H1 (cell line): ENCODE results near the gene BAZ1B. TPM values are rescaled to one million over a fixed set of nuclear protein-coding genes. Genes with fewer than 3 reads are reported as not detected.
A peak's percentile ranks its signal among the peaks of the same experiment; 100 is the strongest.

Experiments used
- CTCF ChIA-PET: fragments of 300-600 bp; sonication (Branson Sonifier 250); formaldehyde crosslinking; loops from one replicate; lab custom pipeline; 2021; ENCODE audit not compliant: partially characterized antibody; lab: Charles Lee
- POLR2A ChIA-PET: fragments of 300-600 bp; sonication (Branson Sonifier 250); formaldehyde crosslinking; loops from one replicate; lab custom pipeline; 2021; ENCODE audit warnings: inconsistent platforms; ENCODE audit not compliant: partially characterized antibody; lab: Charles Lee
- DNase-seq, 2 experiments: peaks; one replicate each; pipeline versions ENCODE4 v3.0.0 to v3.0.0-alpha.2; 2010 to 2022; ENCODE audit warnings: low spot score in 2 of 2, low read depth in 1 of 2, mixed read lengths in 1 of 2
- FAIRE-seq: peaks from 2 replicates; lab custom pipeline; 2011; peaks lifted over from hg19 to GRCh38; lab: Jason Lieb, UNC
- H2AFZ ChIP-seq: 2 replicates; pipeline ENCODE4 v1.8.1; 2012; ENCODE audit warnings: low read length, inconsistent platforms
- H2AK5ac ChIP-seq: 2 replicates; pipeline ENCODE4 v1.6.1; 2013; ENCODE audit warnings: low read depth, low read length
- H2BK120ac ChIP-seq: replicated peaks from 2 replicates; pipeline ENCODE3; 2013; ENCODE audit warnings: low read depth, low read length, inconsistent platforms
- H2BK12ac ChIP-seq: 2 replicates; pipeline ENCODE4 v1.6.1; 2013; ENCODE audit warnings: low read depth, low read length
- H2BK15ac ChIP-seq: 2 replicates; pipeline ENCODE4 v1.6.1; 2013; ENCODE audit warnings: low read length
- H2BK20ac ChIP-seq: 2 replicates; pipeline ENCODE4 v1.6.1; 2013; ENCODE audit warnings: low read length
- H2BK5ac ChIP-seq: 2 replicates; pipeline ENCODE4 v1.6.1; 2013; ENCODE audit warnings: low read depth, low read length
- H3K14ac ChIP-seq: 2 replicates; pipeline ENCODE4 v1.6.1; 2013; ENCODE audit warnings: inconsistent platforms; ENCODE audit not compliant: insufficient read length
- H3K18ac ChIP-seq: 2 replicates; pipeline ENCODE4 v1.6.1; 2013; ENCODE audit warnings: low read length; ENCODE audit errors: extremely low read depth
- H3K23ac ChIP-seq: 2 replicates; pipeline ENCODE4 v1.6.1; 2013; ENCODE audit warnings: inconsistent platforms; ENCODE audit not compliant: insufficient read length
- H3K23me2 ChIP-seq: 2 replicates; pipeline ENCODE4 v1.6.1; 2013; ENCODE audit warnings: low read depth, low read length
- H3K27ac ChIP-seq: 2 replicates; pipeline ENCODE4 v1.6.1; 2011; ENCODE audit warnings: low read depth, low read length, inconsistent platforms
- H3K27me3 ChIP-seq, 4 experiments: replicated peaks in 1 of 4; 1 replicate in 1 of 4; 2 replicates in 3 of 4; pipeline versions ENCODE4 v1.6.1 to v1.8.1; 2011 to 2013; ENCODE audit warnings: low read length in 3 of 4, mild to moderate bottlenecking in 3 of 4, inconsistent platforms in 2 of 4, mixed read lengths in 2 of 4, moderate library complexity in 1 of 4; ENCODE audit not compliant: control insufficient read depth in 3 of 4, insufficient read depth in 3 of 4; ENCODE audit errors: extremely low read depth in 1 of 4
- H3K36me3 ChIP-seq, 4 experiments: 2 replicates each; pipeline versions ENCODE4 v1.6.1 to v1.8.1; 2011 to 2013; ENCODE audit warnings: mild to moderate bottlenecking in 4 of 4, low read length in 3 of 4, moderate library complexity in 2 of 4, control low read depth in 1 of 4, inconsistent platforms in 1 of 4; ENCODE audit not compliant: insufficient read depth in 4 of 4, control insufficient read depth in 2 of 4
- H3K4ac ChIP-seq: replicated peaks from 2 replicates; pipeline ENCODE3; 2013; ENCODE audit warnings: low read length, low read depth, mixed read lengths, inconsistent platforms; ENCODE audit not compliant: insufficient read length
- H3K4me1 ChIP-seq, 4 experiments: replicated peaks in 1 of 4; 1 replicate in 1 of 4; 2 replicates in 3 of 4; pipeline versions ENCODE4 v1.6.1 to v1.8.1; 2011 to 2013; ENCODE audit warnings: low read length in 3 of 4, inconsistent platforms in 2 of 4, mixed read lengths in 1 of 4; ENCODE audit not compliant: insufficient read depth in 4 of 4, control insufficient read depth in 3 of 4
- H3K4me2 ChIP-seq, 2 experiments: 2 replicates each; pipeline versions ENCODE4 v1.6.1 to v1.8.1; 2011 to 2013; ENCODE audit warnings: low read depth in 2 of 2, low read length in 2 of 2, control low read depth in 1 of 2, inconsistent platforms in 1 of 2, mild to moderate bottlenecking in 1 of 2; ENCODE audit not compliant: insufficient read depth in 1 of 2
- H3K4me3 ChIP-seq, 4 experiments: fragments of 200-600, 300-600 bp in 1 of 4; sonication (generic), shearing (Covaris generic), sonication (Bioruptor Twin) in 1 of 4; 2 replicates each; pipeline versions ENCODE4 v1.5.1 to v1.8.1; 2011 to 2016; ENCODE audit warnings: low read length in 4 of 4, low read depth in 3 of 4, control low read depth in 2 of 4, inconsistent platforms in 2 of 4, mild to moderate bottlenecking in 2 of 4, mixed read lengths in 1 of 4, moderate library complexity in 1 of 4; ENCODE audit not compliant: insufficient read depth in 2 of 4; ENCODE audit errors: extremely low read depth in 1 of 4
- H3K56ac ChIP-seq: replicated peaks from 2 replicates; pipeline ENCODE3; 2013; ENCODE audit warnings: low read depth, mild to moderate bottlenecking, mixed read lengths, low read length, inconsistent platforms; ENCODE audit not compliant: insufficient read length
- H3K79me1 ChIP-seq: 2 replicates; pipeline ENCODE4 v1.6.1; 2013; ENCODE audit warnings: low read depth, low read length, control low read depth
- H3K79me2 ChIP-seq, 2 experiments: 2 replicates each; pipeline versions ENCODE4 v1.6.1 to v1.8.1; 2012 to 2013; ENCODE audit warnings: low read length in 2 of 2, mild to moderate bottlenecking in 2 of 2, inconsistent platforms in 1 of 2; ENCODE audit not compliant: insufficient read depth in 2 of 2, control insufficient read depth in 1 of 2
- H3K9ac ChIP-seq, 4 experiments: replicated peaks in 1 of 4; 1 replicate in 1 of 4; 2 replicates in 3 of 4; pipeline versions ENCODE4 v1.6.1 to v1.8.1; 2011 to 2013; ENCODE audit warnings: low read depth in 3 of 4, low read length in 3 of 4, control low read depth in 2 of 4, mild to moderate bottlenecking in 2 of 4, moderate library complexity in 2 of 4, inconsistent platforms in 1 of 4; ENCODE audit errors: extremely low read depth in 1 of 4
- H3K9me3 ChIP-seq, 2 experiments: 2 replicates each; pipeline versions ENCODE4 v1.6.1 to v1.8.1; 2012 to 2013; ENCODE audit warnings: mild to moderate bottlenecking in 2 of 2, moderate library complexity in 2 of 2, control low read depth in 1 of 2, inconsistent platforms in 1 of 2, low read depth in 1 of 2, low read length in 1 of 2, mixed read lengths in 1 of 2; ENCODE audit not compliant: insufficient read depth in 2 of 2
- H4K20me1 ChIP-seq, 2 experiments: replicated peaks in 1 of 2; 2 replicates each; pipeline versions ENCODE3 to v1.8.1; 2011 to 2013; ENCODE audit warnings: inconsistent platforms in 2 of 2, low read length in 2 of 2, mild to moderate bottlenecking in 1 of 2; ENCODE audit not compliant: insufficient read depth in 2 of 2, control insufficient read depth in 1 of 2
- H4K5ac ChIP-seq: 2 replicates; pipeline ENCODE4 v1.6.1; 2013; ENCODE audit warnings: low read length, low read depth, mixed read lengths, inconsistent platforms; ENCODE audit not compliant: insufficient read length
- H4K8ac ChIP-seq: 2 replicates; pipeline ENCODE4 v1.8.0; 2013; ENCODE audit warnings: mild to moderate bottlenecking, moderate library complexity, low read length, inconsistent platforms; ENCODE audit not compliant: insufficient read depth; ENCODE audit errors: extremely low read depth
- H4K91ac ChIP-seq: replicated peaks from 2 replicates; pipeline ENCODE3; 2013; ENCODE audit warnings: low read length, mixed read lengths, inconsistent platforms; ENCODE audit not compliant: insufficient read length
- BACH1 ChIP-seq: IDR thresholded peaks from 2 replicates; pipeline ENCODE4 v1.6.1; 2012; ENCODE audit warnings: low read length, improper control_type of control experiment
- CHD1 ChIP-seq: IDR thresholded peaks from 2 replicates; pipeline ENCODE4 v1.6.1; 2012; ENCODE audit warnings: low read depth, low read length, improper control_type of control experiment
- CREB1 ChIP-seq: IDR thresholded peaks from 2 replicates; pipeline ENCODE4 v1.6.1; 2012; ENCODE audit warnings: inconsistent platforms
- EP300 ChIP-seq, 2 experiments: IDR thresholded peaks; 1 replicate in 1 of 2; 2 replicates in 1 of 2; pipeline ENCODE4 v1.6.1; 2011 to 2012; ENCODE audit warnings: low read depth in 2 of 2, low read length in 2 of 2, mild to moderate bottlenecking in 2 of 2, borderline replicate concordance in 1 of 2, inconsistent platforms in 1 of 2, moderate library complexity in 1 of 2
- EZH2 ChIP-seq: fragments of 200-600 bp; sonication (generic); IDR thresholded peaks from 2 replicates; pipeline ENCODE4 v1.7.1; 2012; ENCODE audit warnings: low read depth, mild to moderate bottlenecking, moderate library complexity, low read length, inconsistent platforms; ENCODE audit not compliant: severe bottlenecking
- FOSL1 ChIP-seq: IDR thresholded peaks from 2 replicates; pipeline ENCODE4 v1.6.1; 2011; ENCODE audit warnings: mild to moderate bottlenecking, low read depth, low read length, moderate library complexity; ENCODE audit not compliant: insufficient read depth
- KDM1A ChIP-seq: fragments of 200-600, 300-600 bp; sonication (generic); IDR thresholded peaks from 2 replicates; pipeline ENCODE4 v1.7.1; 2016; ENCODE audit warnings: mild to moderate bottlenecking, low read length, borderline replicate concordance
- KDM5A ChIP-seq: fragments of 200-600 bp; IDR thresholded peaks from 2 replicates; pipeline ENCODE4 v1.7.1; 2012; ENCODE audit warnings: mild to moderate bottlenecking, low read length, inconsistent platforms, mixed read lengths
- MAFK ChIP-seq: IDR thresholded peaks from 2 replicates; pipeline ENCODE4 v1.6.1; 2012; ENCODE audit warnings: low read depth, mild to moderate bottlenecking, improper control_type of control experiment, low read length
- SIRT6 ChIP-seq: IDR thresholded peaks from one replicate; pipeline ENCODE4 v1.7.1; 2012; ENCODE audit warnings: low read length, inconsistent platforms
- SUZ12 ChIP-seq: fragments of 200-600 bp; sonication (generic); IDR thresholded peaks from 2 replicates; pipeline ENCODE4 v1.6.1; 2012; ENCODE audit warnings: mild to moderate bottlenecking, inconsistent platforms, low read length, moderate library complexity, mixed read lengths
- TCF12 ChIP-seq: IDR thresholded peaks from 2 replicates; pipeline ENCODE4 v1.6.1; 2011; ENCODE audit warnings: low read depth, mild to moderate bottlenecking, low read length
- TEAD4 ChIP-seq: IDR thresholded peaks from 2 replicates; pipeline ENCODE4 v1.6.1; 2012; ENCODE audit warnings: low read depth, low read length, inconsistent platforms, mixed read lengths
- ZNF274 ChIP-seq: IDR thresholded peaks from 2 replicates; pipeline ENCODE4 v1.7.0; 2012; ENCODE audit warnings: low read length, borderline replicate concordance; ENCODE audit errors: extremely low read depth
- WGBS, 2 experiments: shearing (Covaris generic) in 1 of 2; methylation state at CpG; one replicate each; pipeline versions ENCODE4 v1.1.6 to v1.1.7; 2013 to 2015; ENCODE audit warnings: low lambda C conversion rate in 2 of 2, mixed read lengths in 2 of 2, inconsistent platforms in 1 of 2, low coverage in 1 of 2, missing lambda C conversion rate in 1 of 2; ENCODE audit not compliant: insufficient replicate concordance in 2 of 2, insufficient coverage in 1 of 2, insufficient read length in 1 of 2; ENCODE audit errors: extremely low coverage in 1 of 2, missing lambda C conversion rate in 1 of 2; 5-methylcytosine and 5-hydroxymethylcytosine counted together
- polyA plus RNA-seq, 7 experiments: library from polyadenylated mRNA; depleted of rRNA in 3 of 7; stranded (reverse) in 5 of 7; unstranded in 2 of 7; fragments of >200 nt in 5 of 7; fragments of 200-250 nt in 2 of 7; gene quantifications; 1 replicate in 5 of 7; 2 replicates in 1 of 7; 4 replicates in 1 of 7; pipeline versions ENCODE4 v1.2.1 to v1.2.3, GENCODE V29; 2011 to 2013; ENCODE audit warnings: missing spikeins in 2 of 7, mixed read lengths in 2 of 7
- total RNA-seq: library from RNA; stranded (reverse); fragmentation: NEBNext Ultra II Directional; extraction: Animal tissue kit (Norgen Biotek cat#: 25700); gene quantifications from 2 replicates; pipeline ENCODE4 v1.2.1, GENCODE V29; 2021
- TF ChIP-seq, protein P1 (sequence below): IDR thresholded peaks from 2 replicates; pipeline ENCODE4 v1.6.1; 2011; ENCODE audit warnings: low read depth, mild to moderate bottlenecking, low read length; ENCODE audit not compliant: insufficient read depth

BAZ1B gene
- total and polyA plus RNA-seq, 2 of the 8 experiments (the other 6 are each of a cell fraction or from before 2014, with no cell fraction given), result 21.0 to 86.8 TPM

DNA sequence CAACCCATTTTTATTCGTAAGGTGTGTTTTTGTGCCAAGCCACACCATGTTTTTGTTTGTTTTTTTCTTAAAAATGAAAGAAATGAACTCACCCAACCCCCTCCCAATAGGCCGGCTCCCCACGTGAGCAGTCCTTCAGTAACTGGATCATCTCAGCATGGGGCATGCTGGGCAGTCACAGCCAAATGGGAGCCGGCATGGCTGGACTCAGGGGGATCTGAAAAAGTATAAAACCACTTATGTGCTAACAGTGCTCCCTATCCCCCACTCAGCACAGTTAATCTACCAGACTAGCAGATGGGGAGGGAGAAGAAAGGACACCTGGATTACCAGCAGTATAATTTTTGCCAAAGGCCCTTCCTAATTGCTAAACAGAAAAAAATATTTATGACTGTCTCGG lies 39.3 kb downstream of the BAZ1B start:
- Histone ChIP-seq H3K79me1 (0 out of 2 replicates have a peak, but pooled peaks cover 2% of the 10 kb centered on the region), H3K4me2 (no peak overlapping the region), H2BK120ac (no peak overlapping the region), H2AFZ (no peak overlapping the region), H3K56ac (no peak overlapping the region), H2BK12ac (no peak overlapping the region), H4K5ac (no peak overlapping the region), H2BK20ac (no peak overlapping the region), H3K9me3 (no peaks in the 10 kb centered on the region), H3K4ac (no peak overlapping the region), H3K14ac (no peak overlapping the region), H3K4me1 (peaks cover 0 to 3% (median 0%) of the 10 kb centered on the region in 4 experiments; a peak in 1 of 7 replicates), H2BK15ac (no peak overlapping the region), H3K23ac (no peak overlapping the region), H3K27ac (no peak overlapping the region), H2AK5ac (no peak overlapping the region), H4K8ac (no peak overlapping the region), H4K91ac (no peak overlapping the region), H3K36me3 (peaks cover 10 to 58% (median 34%) of the 10 kb centered on the region in 4 experiments), H3K9ac (no peak overlapping the region), H3K27me3 (no peaks in the 10 kb centered on the region), H3K18ac (no peak overlapping the region), H4K20me1 (peaks cover 3 to 6% of the 10 kb centered on the region in 2 experiments), H3K23me2 (no peaks in the 10 kb centered on the region), H3K4me3 (peak overlapping the region in 1 of 4 experiments; percentile 9; a peak in 1 of 8 replicates), H3K79me2 (peaks cover 0 to 74% of the 10 kb centered on the region in 2 experiments; a peak in 2 of 4 replicates), H2BK5ac (no peak overlapping the region)
- 63% methylated on average over 5 of the region's 5 CpGs; no CpG with 5 or more reads in 1 of the 2 experiments for WGBS, 2 experiments
- FAIRE-seq (no peak), DNase-seq (no peak)
- CTCF ChIA-PET, result no interaction called here
- POLR2A ChIA-PET, result no interaction called here
- TF ChIP-seq EP300 (IDR thresholded peaks at IDR 0.05; ENCODE audit: borderline replicate concordance in 1 of 2, low read depth in 2 of 2, low read length in 2 of 2) (no peak), SIRT6 (no peak), CREB1 (no peak), KDM1A (no peak), EZH2 (no peak), BACH1 (no peak), MAFK (no peak), CHD1 (no peak), ZNF274 (no peak), FOSL1 (no peak), SUZ12 (no peak), TEAD4 (no peak), TCF12 (no peak), KDM5A (no peak)
- TF ChIP-seq, protein P1, sequence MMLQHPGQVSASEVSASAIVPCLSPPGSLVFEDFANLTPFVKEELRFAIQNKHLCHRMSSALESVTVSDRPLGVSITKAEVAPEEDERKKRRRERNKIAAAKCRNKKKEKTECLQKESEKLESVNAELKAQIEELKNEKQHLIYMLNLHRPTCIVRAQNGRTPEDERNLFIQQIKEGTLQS, result no peak
